GM20431 (cell line): Measurements from ENCODE around the gene ACP1.
"Not testable (repeated sequence)": the region's sequence is repeated elsewhere in the genome, so short reads cannot be mapped to it uniquely, and the experiment has no call there.

Experiments
- in situ Hi-C: fragments of 300-500 bp; cut with MseI, MboI; formaldehyde crosslinking; loops from one replicate; pipeline ENCODE4 v1.15.0; 2020; ENCODE audit warnings: low sequenced_read_pairs; ENCODE audit not compliant: unreplicated experiment

The ACP1 gene

DNA sequence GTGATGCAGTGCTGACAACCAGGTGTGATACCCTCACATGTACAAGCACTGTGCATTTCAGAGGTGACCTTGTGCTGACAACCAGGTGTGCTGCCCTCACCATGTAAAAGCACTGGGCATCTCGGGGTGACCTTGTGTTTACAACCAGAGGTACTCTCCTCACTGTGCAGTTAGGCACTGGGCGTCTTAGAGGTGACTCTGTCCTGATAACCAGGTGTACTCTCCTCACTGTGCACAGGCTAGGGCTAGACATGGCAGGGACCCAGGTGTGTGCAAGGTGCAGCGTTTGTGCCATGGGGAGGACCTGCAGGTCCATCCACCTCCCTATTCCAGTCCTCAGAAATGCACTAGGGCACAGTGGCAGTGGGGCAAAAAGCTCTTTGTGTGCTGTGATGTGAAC lies 31.6 kb downstream of the ACP1 start:
- in situ Hi-C loops, result no loop called here

DNA sequence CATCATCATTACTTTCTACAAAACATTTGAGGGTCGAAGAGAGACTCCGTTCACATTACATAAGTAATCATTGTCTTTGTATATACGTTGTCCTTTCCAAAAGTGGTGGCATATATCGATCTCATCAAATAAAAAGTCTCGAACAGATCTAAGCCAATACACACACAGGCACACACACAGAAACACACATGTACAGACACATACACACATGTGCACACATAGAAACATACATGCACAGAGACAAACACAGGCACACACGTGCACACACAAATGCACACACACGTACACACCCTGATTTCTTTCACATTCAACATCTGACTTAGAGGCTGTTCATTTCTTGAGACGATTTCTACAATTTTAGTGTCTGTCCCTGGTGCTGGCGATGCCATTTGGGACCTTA lies 40.6 kb downstream of the ACP1 start:
- in situ Hi-C loops, result no loop called here

DNA sequence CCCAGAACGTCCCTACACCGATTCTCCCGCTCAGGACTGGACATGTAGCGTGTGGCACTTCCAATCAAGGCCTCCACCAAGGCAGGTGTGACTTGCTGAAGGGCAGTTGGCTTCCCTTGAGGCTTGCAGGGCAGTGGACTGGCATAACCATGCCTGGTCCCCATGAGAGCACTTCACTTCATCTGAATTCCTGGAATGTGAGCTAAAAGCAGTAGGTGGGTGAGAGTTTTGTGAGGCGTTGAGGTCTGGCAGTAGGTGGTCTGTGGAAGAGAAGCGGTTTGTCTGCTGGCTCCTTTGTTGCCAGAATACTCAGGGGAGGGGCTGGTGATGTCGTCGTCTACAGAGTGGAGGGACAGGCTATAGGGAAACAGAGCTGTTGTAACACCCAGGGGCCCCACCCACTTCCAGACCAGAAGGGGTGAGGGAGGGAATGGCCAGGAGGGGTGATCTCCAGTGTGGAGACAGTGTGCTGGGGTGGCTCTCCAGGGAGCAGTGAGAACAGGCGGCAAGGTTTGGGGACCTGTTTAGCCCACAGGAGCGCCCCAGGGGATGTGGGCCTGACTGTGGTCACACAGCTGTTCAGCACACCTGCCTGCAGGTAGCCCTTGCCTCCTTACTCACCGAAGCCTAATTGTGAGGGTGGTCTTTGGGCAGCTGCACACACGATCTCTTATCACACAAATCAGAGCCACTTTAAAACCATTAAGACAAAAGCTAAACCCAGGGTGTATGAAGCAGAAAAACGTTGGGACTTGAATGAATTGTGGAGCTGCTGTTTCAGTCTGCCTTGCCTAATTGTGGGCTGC lies 44.6 kb downstream of the ACP1 start:
- in situ Hi-C loops, result no loop called here

DNA sequence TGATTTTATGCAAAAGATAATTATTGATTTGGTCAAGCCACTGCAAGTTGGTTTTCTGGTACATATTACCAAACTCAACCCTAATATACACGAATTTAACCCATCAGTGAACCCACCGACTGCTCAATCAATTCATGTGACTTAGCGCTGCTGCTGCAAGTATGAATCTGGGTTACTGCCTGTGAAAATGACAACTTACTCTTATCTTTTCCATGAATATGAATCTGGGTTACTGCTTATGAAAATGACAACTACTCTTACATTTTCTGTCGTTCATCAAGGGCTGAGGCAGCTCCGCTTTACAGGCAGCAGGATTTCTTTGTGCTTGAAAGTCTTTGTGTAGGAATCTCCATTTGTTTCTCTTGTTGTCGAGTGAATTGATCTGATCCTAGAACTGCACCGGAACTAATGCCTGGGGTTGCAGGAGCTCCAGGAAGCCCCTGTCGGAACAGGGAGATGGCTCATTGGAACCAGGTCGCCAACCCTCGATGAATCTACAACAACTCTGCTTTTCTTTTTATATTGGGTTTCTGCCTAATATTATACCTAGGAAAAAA lies 45.3 kb downstream of the ACP1 start:
- in situ Hi-C loops, result no loop called here

DNA sequence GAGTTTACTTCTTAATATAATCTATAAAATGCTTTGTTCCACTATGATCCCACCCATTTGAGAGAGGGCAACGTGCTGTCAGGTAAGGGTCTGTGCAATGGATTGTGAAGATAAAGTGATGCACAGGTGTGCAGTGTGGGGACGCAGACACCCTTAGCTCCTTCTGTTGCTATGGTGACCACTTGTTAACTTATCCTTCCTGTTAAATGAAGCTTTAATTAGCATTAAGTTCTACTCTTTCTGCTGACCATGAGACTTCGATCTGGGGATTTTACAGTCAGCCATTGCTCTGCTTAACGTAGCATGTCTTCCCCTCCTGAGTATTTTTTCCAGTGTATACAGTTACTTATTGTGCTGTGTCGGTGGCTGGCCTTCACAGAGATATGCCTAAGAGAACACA lies 46.2 kb downstream of the ACP1 start:
- in situ Hi-C loops, result no loop called here

DNA sequence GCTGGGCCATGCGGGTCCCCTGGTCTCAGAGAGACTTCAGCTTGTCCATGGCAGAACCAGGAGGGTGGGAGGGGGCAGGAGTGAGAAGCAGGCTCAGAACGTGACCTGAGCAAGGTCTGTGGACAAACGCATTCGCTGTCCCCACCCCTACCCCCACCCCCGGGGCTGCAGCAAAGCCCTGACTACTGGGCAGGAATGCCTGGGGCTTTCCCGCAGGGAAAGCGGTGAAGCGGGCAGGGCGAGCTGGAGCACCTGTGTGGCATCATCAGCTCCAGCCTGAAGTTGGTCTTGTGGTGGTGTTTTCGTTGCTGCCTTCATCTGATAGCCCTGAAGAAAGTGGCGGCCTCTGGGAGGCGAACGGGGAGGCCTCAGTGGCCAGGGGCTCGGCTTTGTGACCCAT lies 49.2 kb downstream of the ACP1 start:
- in situ Hi-C loops, result no loop called here

DNA sequence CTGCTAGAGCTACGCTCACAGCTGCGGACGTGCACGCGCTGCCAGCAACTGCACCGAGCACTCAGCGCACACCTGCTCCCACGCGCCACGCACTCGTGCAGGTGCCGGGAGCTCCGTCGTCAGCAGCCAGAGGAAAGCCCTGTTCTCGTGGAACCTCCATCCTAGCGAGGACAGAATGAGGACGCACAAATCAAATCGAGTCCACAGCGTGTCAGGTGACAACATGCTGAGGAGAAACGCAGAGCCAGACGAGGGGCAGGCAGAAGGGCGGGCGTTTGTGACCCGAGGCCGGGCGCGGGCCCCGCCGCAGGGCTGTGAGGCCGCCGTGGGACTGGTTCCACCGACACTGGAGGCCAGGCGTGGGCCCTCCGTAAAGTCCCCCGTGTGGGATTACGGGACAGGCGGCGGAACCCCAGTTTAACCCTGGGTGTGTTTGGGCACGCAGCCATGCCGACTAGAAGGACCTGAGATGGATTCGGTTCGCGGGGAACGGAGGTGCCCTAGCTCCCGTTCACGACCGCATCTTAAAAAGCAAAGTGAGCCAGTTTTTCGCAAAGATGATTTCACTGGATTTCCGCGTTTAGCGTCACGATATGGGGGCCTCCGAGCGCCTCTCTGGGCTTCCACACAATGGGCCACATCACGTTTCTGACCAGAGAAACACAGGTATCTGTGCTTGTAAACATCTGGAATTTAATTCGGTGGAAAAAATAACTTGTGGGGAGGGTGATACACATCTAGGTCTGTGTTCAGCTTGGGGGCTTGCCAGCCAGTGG lies 50.0 kb downstream of the ACP1 start:
- in situ Hi-C loops, result no loop called here

DNA sequence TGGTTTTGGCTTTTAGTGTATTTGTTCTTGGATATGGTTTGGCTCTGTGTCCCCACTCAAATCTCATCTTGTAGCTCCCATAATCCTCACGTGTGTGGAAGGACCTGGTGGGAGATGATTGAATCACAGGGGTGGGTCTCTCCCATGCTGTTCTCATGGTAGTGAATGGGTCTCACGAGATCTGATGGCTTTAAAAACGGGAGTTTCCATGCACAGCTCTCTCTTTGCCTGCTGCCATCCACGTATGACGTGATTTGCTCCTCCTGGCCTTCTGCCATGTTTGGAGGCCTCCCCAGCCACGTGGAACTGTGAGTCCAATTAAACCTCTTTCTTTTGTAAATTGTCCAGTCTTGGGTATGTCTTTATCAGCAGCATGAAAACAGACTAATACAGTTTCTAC lies 51.2 kb downstream of the ACP1 start:
- in situ Hi-C loops, result not testable (repeated sequence)

DNA sequence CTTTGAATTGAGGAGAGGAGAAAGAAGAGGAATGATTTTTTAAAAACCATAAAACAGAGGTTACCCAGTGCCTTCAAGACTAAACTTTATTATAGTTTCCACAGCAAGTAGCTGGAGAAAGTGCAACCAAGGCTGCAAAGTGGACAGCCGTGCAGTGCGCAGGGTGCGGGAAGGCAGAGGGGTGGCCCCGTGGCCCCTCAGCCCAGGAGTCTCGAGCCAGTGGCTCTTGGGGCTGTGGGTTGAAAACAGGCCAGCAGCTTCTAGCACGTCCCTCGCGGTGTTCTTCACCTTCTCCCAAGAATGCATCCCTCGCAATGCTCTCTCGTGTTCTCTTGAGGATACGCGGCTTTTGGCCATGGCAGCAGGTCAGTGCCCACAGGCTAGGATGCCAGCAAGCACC lies 51.6 kb downstream of the ACP1 start:
- in situ Hi-C loops, result no loop called here

DNA sequence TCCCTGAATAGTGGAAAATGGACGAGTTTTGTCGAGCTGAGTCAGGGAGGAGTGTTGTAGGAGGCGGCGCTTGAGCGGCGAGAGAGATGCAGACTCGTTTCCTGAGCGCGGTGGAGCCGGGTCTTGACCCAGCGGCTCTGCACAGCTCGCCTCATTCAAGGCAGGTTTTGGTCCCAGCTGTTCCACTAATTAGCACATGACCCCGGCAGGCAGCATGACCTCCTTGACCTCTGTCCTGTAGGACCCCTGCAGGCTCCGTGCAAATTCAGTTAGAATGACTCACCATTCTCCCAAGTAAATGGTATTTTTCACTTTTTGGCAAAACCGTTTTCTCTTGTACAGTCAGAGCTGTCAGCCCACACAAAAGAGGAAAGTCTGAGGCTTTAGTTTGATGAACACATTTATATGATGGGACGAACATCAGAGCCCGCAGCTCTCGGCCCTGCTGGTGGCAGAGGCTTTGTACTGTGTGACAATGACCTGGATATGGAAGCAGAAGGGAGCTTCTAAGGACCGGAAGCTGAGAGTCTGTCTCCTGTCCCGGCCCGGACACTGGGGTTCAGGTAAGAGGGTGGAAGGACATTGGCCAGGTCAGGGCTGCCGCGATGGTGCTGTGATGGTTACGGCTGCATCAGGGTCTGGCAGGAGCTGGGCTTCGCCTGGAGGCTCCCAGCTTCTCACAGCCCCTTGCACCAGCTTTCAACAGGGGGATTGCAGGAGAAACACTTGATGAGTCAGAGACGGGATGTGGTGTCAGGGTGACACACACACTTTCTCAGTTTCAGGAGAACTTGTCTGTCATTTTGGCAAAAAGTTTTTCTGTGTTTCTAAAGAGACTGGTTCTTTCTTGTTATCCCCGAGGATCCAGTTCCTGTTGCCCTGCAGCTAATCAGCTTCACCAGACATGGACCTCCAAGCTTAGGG lies 53.0 kb downstream of the ACP1 start:
- in situ Hi-C loops, result no loop called here

DNA sequence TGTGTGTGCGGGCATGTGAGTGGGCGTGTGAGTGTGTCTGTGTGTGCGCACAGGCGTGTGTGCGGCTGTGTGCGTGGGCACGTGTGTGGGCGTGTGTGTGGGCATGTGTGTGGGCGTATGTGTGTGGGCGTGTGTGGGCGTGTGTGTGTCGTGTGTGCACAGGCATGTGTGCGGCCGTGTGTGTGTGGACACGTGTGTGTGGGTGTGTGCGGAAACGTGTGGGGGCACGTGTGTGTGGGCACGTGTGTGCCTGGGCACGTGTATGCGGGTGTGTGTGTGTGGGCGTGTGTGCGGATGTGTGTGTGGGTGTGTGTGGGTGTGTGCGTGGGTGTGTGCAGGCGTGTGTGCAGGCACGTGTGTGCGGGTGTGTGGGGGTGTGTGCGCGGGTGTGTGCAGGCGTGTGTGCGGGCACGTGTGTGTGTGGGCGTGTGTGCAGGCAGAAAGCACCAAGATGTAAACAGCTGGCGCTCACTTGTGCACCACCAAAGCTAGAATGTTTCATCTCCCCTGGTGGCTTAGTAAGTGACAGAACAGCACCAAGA lies 54.4 kb downstream of the ACP1 start:
- in situ Hi-C loops, result no loop called here

DNA sequence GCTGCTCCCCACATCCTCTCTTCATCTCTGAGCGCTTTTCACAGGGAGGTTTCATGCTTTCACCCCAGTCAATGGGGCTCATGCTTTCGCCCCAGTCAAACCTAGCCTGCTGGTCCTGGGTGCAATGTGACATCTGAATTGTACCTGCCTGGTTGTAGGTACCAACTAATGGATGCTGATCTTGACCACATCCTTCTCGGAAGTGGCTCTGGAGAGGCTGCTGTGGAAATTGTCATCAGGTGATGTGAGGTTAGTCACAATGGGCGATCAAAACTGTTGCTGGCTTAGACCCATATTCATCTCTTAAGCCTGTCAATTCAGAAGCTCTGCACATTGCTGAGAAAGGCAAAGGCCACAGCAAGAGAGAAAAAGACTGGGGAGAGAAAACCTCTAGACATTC lies 55.8 kb downstream of the ACP1 start:
- in situ Hi-C loops, result no loop called here

DNA sequence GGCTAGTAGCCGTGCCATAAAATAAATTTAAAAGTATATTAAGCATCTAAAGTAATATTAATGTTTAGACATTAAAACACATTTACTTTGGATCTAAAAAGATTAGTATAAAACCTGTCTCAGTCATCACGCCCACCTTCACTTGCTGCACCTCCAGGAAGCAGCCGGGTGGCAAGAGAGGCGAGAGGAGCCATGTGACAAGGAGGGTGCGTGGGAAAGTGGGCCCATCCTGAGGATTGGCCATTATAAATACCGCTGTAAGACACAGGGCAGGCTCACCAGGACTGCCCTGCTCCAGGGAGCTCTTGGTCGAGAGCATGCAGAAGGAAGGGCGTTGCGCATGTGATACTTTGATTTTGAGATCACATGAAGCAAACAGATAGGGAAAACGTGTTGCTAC lies 57.6 kb downstream of the ACP1 start:
- in situ Hi-C loops, result no loop called here

DNA sequence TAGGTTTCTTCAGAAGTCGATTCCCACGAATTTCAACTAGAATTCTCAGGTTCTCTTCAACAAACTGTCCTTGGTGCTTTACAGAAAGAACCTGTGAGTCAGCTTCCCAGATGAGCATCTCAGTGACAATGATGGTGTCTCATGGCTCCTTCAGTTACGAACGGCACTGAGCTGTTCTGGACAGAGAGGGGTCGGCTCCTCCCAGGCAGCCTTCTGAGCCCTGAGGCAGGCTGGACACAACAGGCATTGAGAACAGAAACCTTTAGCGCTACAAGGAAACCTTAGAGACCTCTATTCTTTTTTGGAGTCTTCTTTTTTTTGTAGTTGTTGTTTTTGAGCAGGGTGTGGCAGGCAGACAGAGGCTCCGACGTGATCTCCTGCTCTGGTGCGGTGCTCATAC lies 58.3 kb downstream of the ACP1 start:
- in situ Hi-C loops, result no loop called here
